Measurements from ENCODE around the gene YBX2.
A peak's percentile ranks its signal among the peaks of the same experiment; 100 is the strongest.

YBX2 gene

GRCh38 chr17:7295230-7296180 is 1.1 kb upstream of the YBX2 start:
- no peak for DNase-seq

DNA sequence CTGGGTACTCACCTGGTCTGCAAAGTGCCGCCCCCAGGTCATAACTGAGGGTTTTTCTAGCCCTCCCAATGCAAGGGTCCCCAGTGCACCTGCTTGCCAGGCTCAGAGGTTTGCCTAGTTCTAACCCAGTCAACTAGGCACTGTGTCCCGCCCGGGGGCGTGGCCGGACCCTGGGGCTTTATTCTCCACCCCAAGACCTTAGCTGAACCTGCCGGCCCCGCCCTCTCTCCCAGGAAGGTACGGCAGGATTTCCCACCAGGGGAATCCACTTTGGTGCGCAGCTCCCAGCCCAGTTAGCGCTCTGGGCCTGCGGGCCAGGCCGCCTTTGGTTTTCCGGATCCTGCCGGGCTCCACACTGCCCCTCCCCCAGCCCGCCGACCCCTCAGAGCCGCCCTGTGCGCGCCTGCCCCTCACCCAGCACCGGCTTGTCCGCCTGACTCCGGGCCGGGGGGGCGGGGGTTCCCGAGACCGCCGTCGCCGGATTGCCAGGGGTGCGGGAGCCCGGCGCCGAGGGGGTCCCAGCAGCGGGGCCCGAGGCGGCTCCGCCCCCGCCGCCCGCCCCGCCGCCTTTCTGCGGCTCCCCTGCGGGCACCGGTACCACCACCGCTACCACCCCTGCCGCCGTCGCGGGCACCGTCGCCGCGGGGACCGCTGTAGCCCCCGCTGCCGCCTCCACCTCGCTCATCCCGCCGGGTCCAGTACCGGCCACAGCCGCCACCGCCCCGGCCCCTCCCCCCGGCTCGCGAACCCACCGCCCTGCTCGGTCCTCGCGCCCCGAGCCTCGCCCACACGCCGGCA is 424 bp downstream of the YBX2 start:
- DNase-seq, result no peak

GRCh38 chr17:7293159-7293558 is 1.3 kb downstream of the YBX2 start:
- DNase-seq, result no peak

DNA sequence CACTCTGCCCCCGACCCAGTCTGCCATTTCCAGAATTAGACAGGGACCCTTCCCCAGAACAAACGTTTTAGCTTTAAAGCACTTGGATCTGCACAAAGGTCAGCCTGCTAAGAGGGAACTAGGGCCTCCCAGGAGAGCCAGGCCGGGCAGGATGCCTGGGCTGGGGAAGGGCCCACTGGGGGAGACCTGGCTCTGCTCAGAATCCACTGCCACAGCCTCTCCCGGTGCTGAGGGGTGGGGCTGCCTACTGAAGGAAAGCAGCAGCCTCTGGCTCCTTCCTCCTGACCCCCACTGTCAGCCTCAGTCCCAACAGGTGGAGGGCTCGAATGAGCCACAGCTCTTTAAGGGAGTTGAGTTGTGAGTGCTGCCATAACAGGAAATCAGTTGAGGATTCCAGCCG is 1.7 kb downstream of the YBX2 start:
- DNase-seq, result no peak

- DNase-seq, result no peak
These were observed 2.2 kb downstream of the YBX2 start for GRCh38 chr17:7292194-7292593.

GRCh38 chr17:7290685-7291084 is 3.8 kb downstream of the YBX2 start:
- no peak for DNase-seq

DNA sequence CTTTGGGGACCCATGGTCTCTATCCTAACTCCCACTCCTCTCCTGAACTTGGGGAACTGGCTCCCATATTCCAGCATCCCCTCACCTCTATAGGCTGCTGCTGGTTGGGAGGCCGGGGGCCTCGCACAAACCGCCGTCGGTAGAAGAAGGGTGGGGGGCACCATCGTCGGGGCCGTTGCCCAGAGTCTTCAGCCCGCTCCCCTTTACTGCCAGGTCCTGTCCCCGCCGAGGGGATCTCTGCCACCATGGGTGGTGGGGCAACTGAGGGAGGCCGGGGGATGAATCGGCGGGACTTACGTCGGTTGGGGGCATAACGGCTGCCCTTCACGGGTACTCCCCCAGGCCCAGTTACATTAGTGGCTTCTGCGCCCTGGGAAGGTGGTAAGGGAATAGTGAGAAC is 4.3 kb downstream of the YBX2 start:
- DNase-seq, result no peak

DNA sequence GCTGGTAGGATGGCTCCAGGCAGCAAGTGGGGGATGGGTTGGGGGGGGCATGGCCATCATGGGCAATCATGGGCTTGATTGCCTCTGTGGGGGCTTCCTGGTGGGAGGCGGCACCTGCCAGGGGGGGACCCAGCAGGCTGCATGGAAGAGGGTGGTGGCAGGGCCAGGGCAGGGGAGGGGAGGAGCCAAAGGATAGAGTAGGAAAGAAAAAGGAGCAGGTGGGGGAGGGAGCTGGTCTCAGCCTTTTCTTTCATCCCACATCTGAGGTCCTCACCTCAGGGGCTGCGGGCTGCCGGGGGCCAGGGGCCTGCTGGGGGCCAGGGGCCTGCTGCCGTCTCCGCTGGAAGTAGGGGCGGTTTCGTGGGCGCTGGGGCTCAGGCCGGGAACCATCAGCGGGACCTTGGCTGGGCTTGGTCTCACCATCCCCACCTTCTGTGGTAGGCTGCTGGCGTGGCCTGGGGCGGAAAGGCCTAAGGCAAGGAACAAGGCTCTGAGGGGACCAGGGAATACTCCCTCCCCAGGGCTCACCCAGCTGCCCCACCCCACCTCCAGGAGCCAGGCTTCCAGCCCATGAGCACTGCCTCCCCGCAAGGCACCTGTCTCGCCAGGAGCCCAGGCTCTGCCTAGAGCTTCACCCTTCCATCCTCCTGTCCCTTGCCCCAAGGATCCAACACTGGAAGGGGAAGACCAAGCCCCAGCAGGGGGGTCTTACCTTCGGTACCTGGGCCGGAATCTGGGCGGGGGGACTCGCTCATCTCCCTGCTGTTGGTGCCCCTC is 5.0 kb downstream of the YBX2 start:
- no peak for DNase-seq

- DNase-seq, result no peak
These were observed 8.8 kb downstream of the YBX2 start for GRCh38 chr17:7285679-7286078.

- DNase-seq, result no peak
These were observed 9.5 kb downstream of the YBX2 start for GRCh38 chr17:7284911-7285310.

GRCh38 chr17:7283471-7284216 is 10.8 kb downstream of the YBX2 start:
- DNase-seq, result no peak

GRCh38 chr17:7282752-7283321 is 11.6 kb downstream of the YBX2 start:
- DNase-seq, result no peak

GRCh38 chr17:7281953-7282751 is 12.3 kb downstream of the YBX2 start:
- no peak for DNase-seq

GRCh38 chr17:7281074-7281952 is 13.1 kb downstream of the YBX2 start, which contains the start of gene SLC2A4:
Gene SLC2A4 (plus strand): TSS chr17:7281718. CDS start chr17:7281935, 217 bp downstream.
- peak; percentile 8 for DNase-seq

GRCh38 chr17:7280519-7281073 is 13.8 kb downstream of the YBX2 start:
- DNase-seq, result peak; percentile 38

DNA sequence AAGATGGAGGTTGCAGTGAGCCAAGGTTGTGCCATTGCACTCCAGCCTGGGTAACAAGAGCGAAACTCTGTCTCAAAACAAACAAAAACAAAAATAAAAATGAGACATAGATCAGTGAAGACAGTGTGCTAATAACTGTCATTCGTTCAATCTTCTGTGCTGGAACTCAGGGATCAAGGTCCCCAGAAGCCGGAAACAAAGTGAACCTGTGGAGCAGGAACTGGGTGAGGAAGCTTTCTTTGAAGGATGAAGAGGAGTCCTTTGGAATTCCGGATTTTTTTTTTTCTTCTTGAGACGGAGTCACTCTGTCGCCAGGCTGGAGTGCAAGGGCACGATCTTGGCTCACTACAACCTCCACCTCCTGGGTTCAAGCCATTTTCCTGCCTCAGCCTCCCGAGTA is 15.0 kb downstream of the YBX2 start:
- DNase-seq, result no peak

- no peak for DNase-seq
These were observed 27.7 kb downstream of the YBX2 start for GRCh38 chr17:7266784-7267183.

- DNase-seq, result no peak
These were observed 30.7 kb downstream of the YBX2 start for GRCh38 chr17:7263801-7264078.

DNA sequence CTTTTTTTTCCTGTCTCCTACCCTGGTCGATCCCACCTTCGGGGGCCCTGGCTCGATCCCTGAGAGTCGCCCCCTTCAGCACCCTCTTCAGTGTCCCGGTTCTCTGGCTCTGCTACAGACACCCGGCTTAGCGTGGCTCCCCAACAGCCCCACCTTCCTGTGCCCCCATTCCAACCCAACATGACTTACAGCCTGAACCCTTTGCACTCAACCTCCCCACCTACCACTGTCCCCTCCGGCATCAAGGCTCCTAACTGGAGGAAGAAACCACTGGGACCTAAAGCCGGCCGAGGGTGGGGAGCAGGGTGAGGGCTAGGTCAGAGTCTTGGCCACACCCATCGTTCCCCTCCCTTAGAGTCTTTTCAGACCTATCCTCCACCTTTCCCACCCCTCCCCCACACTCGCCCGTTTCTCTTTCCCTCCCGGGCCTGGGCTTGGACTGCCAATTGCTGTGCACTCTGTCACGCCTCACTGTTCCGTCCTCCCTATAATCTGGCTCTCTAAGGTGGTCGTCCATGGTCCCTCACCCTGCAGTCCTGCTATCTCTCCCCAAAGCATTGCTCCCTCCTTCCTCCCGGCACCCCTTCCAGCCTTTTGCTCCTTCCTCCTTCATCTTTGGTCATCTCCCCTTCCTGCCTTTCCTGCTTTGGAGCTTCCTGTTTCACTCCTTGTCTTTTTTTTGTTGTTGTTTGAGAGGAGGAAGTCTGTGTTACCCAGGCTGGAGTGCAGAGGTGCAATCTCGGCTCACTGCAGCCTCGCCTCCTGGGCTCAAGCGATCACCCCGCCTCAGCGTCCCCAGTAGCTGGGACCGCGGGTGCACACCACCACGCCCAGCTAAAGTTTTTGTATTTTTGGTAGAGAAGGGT is 31.3 kb downstream of the YBX2 start:
- DNase-seq, result no peak
